PC-3 (cell line): ENCODE measurements around the gene TGIF2. TPM values are rescaled to one million over a fixed set of nuclear protein-coding genes. Genes with fewer than 3 reads are reported as not detected.

Experiments used
- ATAC-seq: fragments of 200-7000 bp; cut with Tn5 transposase; 2 replicates; pipeline ENCODE4 v1.9.1; 2020; ENCODE audit warnings: mild to moderate bottlenecking, moderate library complexity
- BruUV-seq: library from RNA; stranded (reverse); fragments of 400-500 nt; replicated peaks from 2 replicates; lab custom pipeline; 2021; lab: Mats Ljungman, UMichigan
- CTCF ChIA-PET: fragments of 300-600 bp; sonication (Branson Sonifier 250); formaldehyde crosslinking; loops from one replicate; lab custom pipeline; 2022; ENCODE audit warnings: antibody characterized with exemption; lab: Charles Lee
- POLR2A ChIA-PET: fragments of 300-600 bp; sonication (Branson Sonifier 250); formaldehyde crosslinking; loops from one replicate; lab custom pipeline; 2022; ENCODE audit warnings: antibody characterized with exemption; ENCODE audit not compliant: unreplicated experiment; lab: Charles Lee
- DNase-seq: peaks from one replicate; pipeline ENCODE4 v3.0.0-alpha.2; 2015
- H2AFZ ChIP-seq: fragments of 300-600 bp; sonication (generic); 2 replicates; pipeline ENCODE4 v1.6.0; 2016; ENCODE audit warnings: antibody characterized with exemption, low read length
- H3F3A ChIP-seq: fragments of 300-600 bp; sonication (generic); one replicate; pipeline ENCODE4 v1.6.0; 2017; ENCODE audit warnings: antibody characterized with exemption, low read length, control low read depth, mild to moderate bottlenecking; ENCODE audit not compliant: unreplicated experiment
- H3K27ac ChIP-seq: fragments of 300-600 bp; sonication (generic); 2 replicates; pipeline ENCODE4 v1.5.1; 2016; ENCODE audit warnings: mild to moderate bottlenecking, low read length
- H3K27me3 ChIP-seq: fragments of 300-600 bp; sonication (generic); 2 replicates; pipeline ENCODE4 v1.6.1; 2016; ENCODE audit warnings: low read length, mixed read lengths
- H3K36me3 ChIP-seq: fragments of 300-600 bp; sonication (generic); 2 replicates; pipeline ENCODE4 v1.6.1; 2016; ENCODE audit warnings: low read depth, mixed run types, low read length, mixed read lengths
- H3K4me1 ChIP-seq: fragments of 300-600 bp; sonication (generic); 2 replicates; pipeline ENCODE4 v1.5.1; 2016; ENCODE audit warnings: low read length; ENCODE audit not compliant: insufficient read depth
- H3K4me2 ChIP-seq: fragments of 300-600 bp; sonication (generic); 2 replicates; pipeline ENCODE4 v1.6.0; 2016; ENCODE audit warnings: low read length
- H3K4me3 ChIP-seq: fragments of 300-600 bp; sonication (generic); 2 replicates; pipeline ENCODE4 v1.5.1; 2016; ENCODE audit warnings: mild to moderate bottlenecking, low read length, mixed read lengths
- H3K79me2 ChIP-seq: fragments of 300-600 bp; sonication (generic); 2 replicates; pipeline ENCODE4 v1.6.1; 2017; ENCODE audit warnings: low read length, mixed read lengths
- H3K9ac ChIP-seq: fragments of 300-600 bp; sonication (generic); 2 replicates; pipeline ENCODE4 v1.6.0; 2016; ENCODE audit warnings: mild to moderate bottlenecking, low read length
- H3K9me2 ChIP-seq: fragments of 300-600 bp; sonication (generic); replicated peaks from 2 replicates; pipeline ENCODE4 v1.6.1; 2016; ENCODE audit warnings: mixed run types, low read length, mixed read lengths
- H3K9me3 ChIP-seq: fragments of 300-600 bp; sonication (generic); 2 replicates; pipeline ENCODE4 v1.6.1; 2016; ENCODE audit warnings: low read length, mixed read lengths
- H4K20me1 ChIP-seq: fragments of 300-600 bp; sonication (generic); 2 replicates; pipeline ENCODE4 v1.6.1; 2016; ENCODE audit warnings: low read length, mixed read lengths
- CTCF ChIP-seq: fragments of 300-600 bp; sonication (generic); conservative IDR thresholded peaks from 2 replicates; pipeline ENCODE4 v1.5.1; 2017; ENCODE audit warnings: antibody characterized with exemption, low read depth, mild to moderate bottlenecking, low read length
- EZH2 ChIP-seq: fragments of 300-600 bp; sonication (generic); IDR thresholded peaks from one replicate; pipeline ENCODE4 v1.6.1; 2017; ENCODE audit warnings: antibody characterized with exemption, mild to moderate bottlenecking, low read length; ENCODE audit not compliant: unreplicated experiment
- EZH2phosphoT487 ChIP-seq: fragments of 300-600 bp; sonication (generic); IDR thresholded peaks from 2 replicates; pipeline ENCODE4 v1.6.1; 2018; ENCODE audit warnings: mild to moderate bottlenecking, antibody characterized with exemption, low read length, borderline replicate concordance
- intact Hi-C: fragments of 100-400 bp; cut with micrococcal nuclease; formaldehyde crosslinking; loops from 2 replicates; pipeline ENCODE4 v1.9.0; 2023
- total RNA-seq: library from RNA; depleted of rRNA; stranded (reverse); fragments of >200 nt; gene quantifications from 2 replicates; pipeline ENCODE4 v1.2.3, GENCODE V29; 2014

Gene TGIF2
- total RNA-seq, 1 experiment from 2014 or later = 15.2 TPM

DNA sequence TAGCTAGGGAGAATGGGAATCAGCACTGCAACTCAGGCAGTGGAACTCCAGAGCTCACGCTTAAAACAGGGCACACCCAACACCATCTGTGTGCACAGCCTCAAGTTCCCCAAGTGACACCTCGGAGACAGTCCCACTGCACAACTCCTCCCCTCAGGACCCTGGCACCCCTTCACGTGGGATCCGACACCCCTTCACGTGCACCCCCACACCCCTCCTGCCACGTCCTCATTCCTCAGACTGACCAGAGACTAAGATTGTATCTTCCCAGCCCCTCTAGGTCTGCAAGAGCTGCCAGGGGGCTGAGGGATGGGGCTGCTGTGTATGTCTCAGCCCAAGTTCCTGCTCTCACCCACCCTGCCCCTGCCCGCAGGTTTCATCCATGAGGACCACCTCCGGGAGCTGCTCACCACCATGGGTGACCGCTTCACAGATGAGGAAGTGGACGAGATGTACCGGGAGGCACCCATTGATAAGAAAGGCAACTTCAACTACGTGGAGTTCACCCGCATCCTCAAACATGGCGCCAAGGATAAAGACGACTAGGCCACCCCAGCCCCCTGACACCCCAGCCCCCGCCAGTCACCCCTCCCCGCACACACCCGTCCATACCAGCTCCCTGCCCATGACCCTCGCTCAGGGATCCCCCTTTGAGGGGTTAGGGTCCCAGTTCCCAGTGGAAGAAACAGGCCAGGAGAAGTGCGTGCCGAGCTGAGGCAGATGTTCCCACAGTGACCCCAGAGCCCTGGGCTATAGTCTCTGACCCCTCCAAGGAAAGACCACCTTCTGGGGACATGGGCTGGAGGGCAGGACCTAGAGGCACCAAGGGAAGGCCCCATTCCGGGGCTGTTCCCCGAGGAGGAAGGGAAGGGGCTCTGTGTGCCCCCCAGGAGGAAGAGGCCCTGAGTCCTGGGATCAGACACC is 24.4 kb upstream of the TGIF2 start:
- Histone ChIP-seq H3K4me2 (no peak overlapping the region), H3K4me1 (no peaks in the 10 kb centered on the region), H3K9me2 (no peaks in the 10 kb centered on the region), H3K9ac (no peak overlapping the region), H3K9me3 (no peaks in the 10 kb centered on the region), H3K4me3 (no peak overlapping the region), H3K27me3 (no peaks in the 10 kb centered on the region), H2AFZ (no peak overlapping the region), H3K36me3 (no peaks in the 10 kb centered on the region), H3F3A (no peaks in the 10 kb centered on the region), H4K20me1 (no peaks in the 10 kb centered on the region), H3K27ac (no peak overlapping the region), H3K79me2 (no peaks in the 10 kb centered on the region)
- no peak for ATAC-seq
- no peak for DNase-seq
- intact Hi-C loops = no loop called here
- no peak for TF ChIP-seq EZH2phosphoT487
- TSS peak; percentile 43 for BruUV-seq
- CTCF ChIA-PET = no interaction called here
- POLR2A ChIA-PET = no interaction called here

DNA sequence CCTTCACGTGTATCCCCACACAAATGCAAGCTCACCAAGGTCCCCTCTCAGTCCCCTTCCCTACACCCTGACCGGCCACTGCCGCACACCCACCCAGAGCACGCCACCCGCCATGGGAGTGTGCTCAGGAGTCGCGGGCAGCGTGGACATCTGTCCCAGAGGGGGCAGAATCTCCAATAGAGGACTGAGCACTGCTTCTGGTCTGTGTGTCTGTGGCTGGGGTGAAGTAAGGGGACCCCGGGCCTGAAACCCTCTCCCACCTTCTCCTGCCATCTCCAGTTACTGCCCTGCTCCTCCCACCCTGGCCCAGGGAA is 23.8 kb upstream of the TGIF2 start:
- Histone ChIP-seq H3K9me2 (no peaks in the 10 kb centered on the region), H3K9ac (no peak overlapping the region), H3K79me2 (no peaks in the 10 kb centered on the region), H3K27ac (no peak overlapping the region), H3K4me1 (no peaks in the 10 kb centered on the region), H3K36me3 (no peaks in the 10 kb centered on the region), H3K4me3 (no peak overlapping the region), H3K27me3 (no peaks in the 10 kb centered on the region), H4K20me1 (no peaks in the 10 kb centered on the region), H2AFZ (no peak overlapping the region), H3F3A (no peaks in the 10 kb centered on the region), H3K9me3 (no peaks in the 10 kb centered on the region), H3K4me2 (no peak overlapping the region)
- ChIA-PET POLR2A (no interaction called here), CTCF (no interaction called here)
- TF ChIP-seq CTCF (no peak), EZH2phosphoT487 (no peak), EZH2 (no peak)
- intact Hi-C loops = no loop called here
- no peak for ATAC-seq
- DNase-seq = no peak
- no TSS peak for BruUV-seq

DNA sequence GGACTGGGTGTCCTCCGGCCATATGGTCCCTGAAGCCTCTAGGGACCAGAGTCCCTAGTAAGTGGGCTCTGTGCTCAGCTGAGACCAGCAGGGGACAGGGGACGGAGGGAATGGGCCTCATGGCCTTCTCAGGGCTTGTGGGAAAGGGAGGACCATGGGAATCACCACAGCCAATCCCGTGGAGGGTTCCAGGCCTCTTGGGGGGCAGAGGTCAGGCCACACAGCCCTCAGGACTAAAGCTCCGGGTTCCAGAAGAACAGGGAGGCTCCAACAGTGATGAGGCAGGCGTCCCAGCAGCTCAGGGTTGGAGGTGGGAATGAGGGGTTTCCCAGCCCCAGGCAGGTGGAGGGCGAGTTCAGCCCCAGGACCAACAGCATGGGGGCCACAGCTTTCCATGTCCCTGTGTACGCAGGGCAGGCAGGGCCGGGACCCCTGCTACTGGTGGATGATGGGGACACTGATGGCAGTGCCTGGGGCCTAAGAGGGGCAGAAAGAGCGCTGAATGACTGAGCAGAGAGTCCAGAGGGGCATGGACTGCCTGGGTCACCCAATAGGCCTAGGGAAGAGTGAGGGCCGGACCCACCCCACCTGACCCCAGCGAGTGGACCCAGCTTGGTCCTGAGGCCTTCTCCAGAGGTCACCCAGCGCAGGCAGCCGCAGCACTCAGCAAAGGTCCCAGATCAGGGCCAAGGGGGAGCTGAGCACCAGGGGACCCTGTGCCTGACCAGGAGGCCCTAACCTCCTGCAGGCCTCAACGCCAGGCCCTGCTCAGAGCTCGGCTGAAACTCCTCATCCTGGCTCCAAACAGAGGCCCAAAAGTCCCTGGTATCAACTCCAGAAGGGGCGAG is 23.2 kb upstream of the TGIF2 start:
- Histone ChIP-seq H3K79me2 (no peaks in the 10 kb centered on the region), H3K27ac (no peak overlapping the region), H4K20me1 (no peaks in the 10 kb centered on the region), H3K36me3 (no peaks in the 10 kb centered on the region), H3K4me1 (no peaks in the 10 kb centered on the region), H3K27me3 (no peaks in the 10 kb centered on the region), H3F3A (no peaks in the 10 kb centered on the region), H3K9ac (no peak overlapping the region), H3K4me2 (no peak overlapping the region), H3K9me3 (no peaks in the 10 kb centered on the region), H3K9me2 (no peaks in the 10 kb centered on the region), H3K4me3 (no peak overlapping the region), H2AFZ (no peak overlapping the region)
- DNase-seq (no peak), ATAC-seq (no peak)
- TF ChIP-seq CTCF = no peak
- no peak for TF ChIP-seq EZH2
- TF ChIP-seq EZH2phosphoT487 = no peak
- POLR2A ChIA-PET = no interaction called here
- intact Hi-C loops = no loop called here
- CTCF ChIA-PET = no interaction called here
- no TSS peak for BruUV-seq
